Epithelial cell of esophagus (primary cell): ENCODE results near the gene DHRSX.

Source experiments
- DNase-seq: peaks from one replicate; pipeline ENCODE4 v3.0.0; 2010; ENCODE audit warnings: low read depth
- H3K4me3 ChIP-seq: 2 replicates; pipeline ENCODE4 v1.5.1; 2011; ENCODE audit warnings: mild to moderate bottlenecking, low read length, control low read depth
- TF ChIP-seq, protein P1 (sequence below): IDR thresholded peaks from 2 replicates; pipeline ENCODE4 v1.5.1; 2011; ENCODE audit warnings: low read depth, mild to moderate bottlenecking, low read length, control low read depth, inconsistent platforms; ENCODE audit not compliant: insufficient read depth; ENCODE audit errors: missing control alignments

Gene DHRSX

DNA sequence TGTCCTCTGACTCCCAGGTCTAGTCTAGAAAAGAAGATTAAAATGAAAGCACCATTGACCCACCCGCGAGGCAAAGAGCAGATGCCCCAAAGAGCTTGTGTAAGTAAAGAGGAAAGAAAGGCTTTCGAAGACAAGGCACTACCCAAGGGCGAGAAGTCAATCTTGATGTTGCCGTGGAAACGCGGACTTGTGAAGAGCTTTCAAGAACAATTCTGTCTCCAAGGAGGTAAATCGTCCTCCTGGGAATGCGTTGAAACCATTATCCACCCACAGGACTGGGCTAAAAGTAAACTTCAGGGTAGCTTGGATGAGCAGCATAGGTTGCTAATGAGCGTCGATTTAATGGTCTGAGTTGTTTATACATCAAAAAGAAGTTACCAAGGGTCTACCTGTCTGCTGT is 189.3 kb downstream of the DHRSX start:
- H3K4me3 ChIP-seq = no peak overlapping the region
- TF ChIP-seq, protein P1, sequence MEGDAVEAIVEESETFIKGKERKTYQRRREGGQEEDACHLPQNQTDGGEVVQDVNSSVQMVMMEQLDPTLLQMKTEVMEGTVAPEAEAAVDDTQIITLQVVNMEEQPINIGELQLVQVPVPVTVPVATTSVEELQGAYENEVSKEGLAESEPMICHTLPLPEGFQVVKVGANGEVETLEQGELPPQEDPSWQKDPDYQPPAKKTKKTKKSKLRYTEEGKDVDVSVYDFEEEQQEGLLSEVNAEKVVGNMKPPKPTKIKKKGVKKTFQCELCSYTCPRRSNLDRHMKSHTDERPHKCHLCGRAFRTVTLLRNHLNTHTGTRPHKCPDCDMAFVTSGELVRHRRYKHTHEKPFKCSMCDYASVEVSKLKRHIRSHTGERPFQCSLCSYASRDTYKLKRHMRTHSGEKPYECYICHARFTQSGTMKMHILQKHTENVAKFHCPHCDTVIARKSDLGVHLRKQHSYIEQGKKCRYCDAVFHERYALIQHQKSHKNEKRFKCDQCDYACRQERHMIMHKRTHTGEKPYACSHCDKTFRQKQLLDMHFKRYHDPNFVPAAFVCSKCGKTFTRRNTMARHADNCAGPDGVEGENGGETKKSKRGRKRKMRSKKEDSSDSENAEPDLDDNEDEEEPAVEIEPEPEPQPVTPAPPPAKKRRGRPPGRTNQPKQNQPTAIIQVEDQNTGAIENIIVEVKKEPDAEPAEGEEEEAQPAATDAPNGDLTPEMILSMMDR = no peak
- DNase-seq = no peak

DNA sequence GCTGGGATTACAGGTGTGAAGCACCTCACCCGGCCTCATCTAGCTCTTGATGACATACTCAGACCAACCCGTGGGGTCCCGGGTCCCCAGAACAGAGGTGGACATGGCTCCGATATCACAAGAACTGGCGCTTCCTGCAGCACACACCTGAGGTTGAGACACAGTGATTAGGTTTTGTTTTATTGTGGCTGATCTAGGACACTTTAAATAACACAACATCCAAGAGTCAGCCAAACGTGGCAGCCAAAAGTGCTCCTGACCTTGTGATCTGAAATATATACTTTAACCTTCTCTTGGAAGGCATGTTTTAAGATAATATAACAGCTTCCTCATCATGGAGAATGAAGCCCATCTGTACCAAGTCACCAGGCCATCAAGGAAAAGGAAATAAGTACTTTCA is 198.9 kb downstream of the DHRSX start:
- TF ChIP-seq, protein P1 = no peak
- no peak for DNase-seq
- H3K4me3 ChIP-seq = no peak overlapping the region

DNA sequence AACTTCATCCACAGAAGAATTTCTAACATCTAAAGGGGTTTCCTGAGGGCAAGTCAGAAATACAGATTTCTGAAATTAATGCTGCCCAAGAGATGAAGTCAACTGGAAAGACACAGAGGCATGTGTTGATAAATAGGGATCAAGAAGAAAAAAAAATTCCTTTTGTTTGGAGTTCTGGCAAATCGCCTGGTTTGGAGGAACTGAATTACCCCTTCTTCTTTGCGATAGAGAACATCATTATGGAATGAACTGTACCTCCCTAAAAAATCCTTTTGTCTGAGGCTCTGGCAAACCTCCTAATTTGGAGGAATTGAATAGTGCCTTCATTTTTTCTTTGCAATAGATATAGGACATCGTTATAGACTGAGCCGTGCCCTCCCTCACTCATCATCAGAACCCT is 200.9 kb downstream of the DHRSX start:
- no peak for DNase-seq
- TF ChIP-seq, protein P1 = no peak
- H3K4me3 ChIP-seq = no peak overlapping the region

DNA sequence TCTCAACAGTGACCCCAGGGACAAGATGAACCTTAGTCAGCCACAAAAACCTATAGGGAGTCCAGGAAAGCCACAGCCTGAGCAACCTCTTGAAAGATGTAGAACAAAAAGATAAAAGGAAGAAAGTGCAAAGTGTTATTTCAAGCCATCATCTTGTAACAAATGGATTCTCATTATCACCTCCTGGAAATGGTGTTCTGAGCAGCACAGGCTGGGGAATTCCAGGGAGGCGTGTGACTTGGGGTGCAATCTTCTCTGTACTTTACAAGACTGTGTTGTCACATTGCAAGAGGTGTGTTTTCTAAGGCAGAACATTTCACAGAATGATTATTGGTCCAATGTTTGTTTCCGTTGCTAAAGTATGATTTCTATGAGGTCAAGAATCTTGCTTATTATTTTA is 214.0 kb downstream of the DHRSX start:
- no peak for DNase-seq
- H3K4me3 ChIP-seq = no peak overlapping the region
- TF ChIP-seq, protein P1 = no peak

DNA sequence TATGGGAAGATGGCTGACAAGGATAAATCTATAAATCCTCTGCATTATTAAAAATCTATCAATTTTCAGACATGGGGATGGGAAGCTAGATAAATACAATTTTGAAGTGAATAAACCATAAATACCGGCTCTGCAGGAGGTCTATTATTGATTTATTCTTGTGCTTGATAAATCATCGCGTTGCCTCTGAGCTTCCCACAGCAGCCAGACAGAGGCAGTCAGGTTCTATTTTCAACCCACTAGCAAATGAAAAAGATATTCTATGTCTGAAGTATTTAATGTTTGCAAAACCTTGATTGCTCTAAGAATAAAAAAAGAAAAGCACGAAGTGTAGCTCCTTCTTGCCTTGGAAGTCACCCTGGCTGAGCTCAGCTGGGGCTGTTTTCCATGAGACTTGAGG is 216.2 kb downstream of the DHRSX start:
- no peak overlapping the region for H3K4me3 ChIP-seq
- DNase-seq = no peak
- TF ChIP-seq, protein P1 = no peak

DNA sequence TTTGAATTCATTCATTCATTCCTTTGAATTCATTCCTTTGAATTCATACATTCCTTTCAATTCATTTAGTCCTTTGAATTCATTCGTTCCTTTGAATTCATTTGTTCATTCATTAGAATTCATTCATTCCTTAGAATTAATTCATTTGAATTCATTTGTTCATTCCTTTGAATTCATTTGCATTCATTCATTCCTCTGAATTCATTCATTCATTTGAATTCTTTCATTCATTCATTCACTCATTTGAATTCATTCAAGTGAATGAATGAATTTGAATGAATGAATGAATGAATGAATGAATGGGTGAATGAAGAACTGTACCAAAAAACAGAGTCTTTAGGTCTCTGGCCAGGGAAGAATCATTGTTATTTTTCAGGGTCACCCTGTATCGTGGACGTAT is 216.6 kb downstream of the DHRSX start:
- DNase-seq = no peak
- TF ChIP-seq, protein P1 = no peak
- no peak overlapping the region for H3K4me3 ChIP-seq

DNA sequence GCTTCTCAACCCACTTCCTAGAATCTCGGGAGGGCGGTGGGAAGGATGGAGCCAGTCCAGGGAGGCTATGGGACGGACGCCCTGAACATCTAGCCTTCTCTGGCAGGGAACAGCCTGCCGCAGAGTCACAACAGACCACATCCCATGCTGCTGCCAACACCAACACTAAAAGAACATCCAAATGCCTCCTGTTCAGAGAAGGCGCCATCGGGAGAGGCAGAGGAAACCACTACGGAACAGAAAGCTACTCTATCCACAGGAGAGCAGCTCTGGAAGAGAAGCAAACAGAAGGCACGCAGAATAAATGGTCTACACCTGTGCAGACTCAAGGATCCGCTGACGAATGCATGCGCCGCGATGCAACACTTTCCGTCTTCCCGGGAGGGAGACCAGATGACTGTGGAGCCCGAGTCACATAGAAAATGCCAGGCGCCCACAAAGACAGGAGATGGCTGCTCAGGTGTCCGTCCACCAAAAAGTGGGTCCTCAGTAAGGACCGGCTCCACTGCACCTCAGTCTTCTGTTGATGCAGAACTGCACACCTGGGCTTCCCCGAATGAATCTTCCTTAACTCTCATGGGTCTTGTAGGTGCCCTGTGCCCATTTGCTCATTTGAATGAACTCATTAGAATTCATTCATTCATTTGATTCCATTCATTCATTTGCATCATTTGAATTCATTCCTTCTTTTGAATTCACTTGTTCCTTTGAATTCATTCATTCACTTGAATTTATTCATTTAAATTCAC is 217.5 kb downstream of the DHRSX start:
- TF ChIP-seq, protein P1 = no peak
- no peak overlapping the region for H3K4me3 ChIP-seq
- DNase-seq = no peak
